Body of pancreas (tissue), 4 donors: ENCODE results near the gene MED22.

Source experiments
- POLR2A ChIP-seq, 3 donors: fragments of 450-650 bp; IDR thresholded peaks; one replicate each; pipeline ENCODE4 v1.6.1; 2016; ENCODE audit warnings: antibody characterized with exemption in 3 of 3, mild to moderate bottlenecking in 2 of 3
- TF ChIP-seq, protein P1 (sequence below), 7 experiments: fragments of 450-650 bp in 4 of 7; fragments of 200-600 bp in 3 of 7; sonication (generic) in 3 of 7; IDR thresholded peaks; one replicate each; pipeline ENCODE4 v1.5.1; 2016 to 2019; ENCODE audit warnings: antibody characterized with exemption in 7 of 7

DNA sequence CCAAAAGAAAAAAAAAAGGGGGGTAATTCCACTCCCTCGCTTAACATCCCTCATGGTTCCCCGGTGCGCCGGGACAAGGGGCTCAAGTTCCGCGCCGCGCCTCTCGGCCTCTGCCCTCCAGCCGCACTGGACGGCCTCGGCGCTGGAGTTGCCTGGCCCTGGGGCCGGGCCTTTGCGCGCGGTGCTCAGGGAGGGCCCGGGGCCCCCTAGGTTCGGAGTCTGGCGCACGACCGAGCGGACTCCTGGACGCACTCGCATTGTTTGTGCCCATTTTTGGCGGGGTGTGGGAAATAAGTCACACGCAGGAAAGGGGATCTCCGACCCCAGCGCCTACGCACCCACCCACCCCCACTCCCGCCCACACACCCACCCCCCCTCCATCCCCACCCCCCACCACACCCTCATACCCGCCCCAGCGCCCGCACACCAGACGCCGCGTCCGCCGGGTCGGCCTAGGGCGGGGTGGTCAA lies 381 bp downstream of the MED22 start:
- TF ChIP-seq, protein P1, sequence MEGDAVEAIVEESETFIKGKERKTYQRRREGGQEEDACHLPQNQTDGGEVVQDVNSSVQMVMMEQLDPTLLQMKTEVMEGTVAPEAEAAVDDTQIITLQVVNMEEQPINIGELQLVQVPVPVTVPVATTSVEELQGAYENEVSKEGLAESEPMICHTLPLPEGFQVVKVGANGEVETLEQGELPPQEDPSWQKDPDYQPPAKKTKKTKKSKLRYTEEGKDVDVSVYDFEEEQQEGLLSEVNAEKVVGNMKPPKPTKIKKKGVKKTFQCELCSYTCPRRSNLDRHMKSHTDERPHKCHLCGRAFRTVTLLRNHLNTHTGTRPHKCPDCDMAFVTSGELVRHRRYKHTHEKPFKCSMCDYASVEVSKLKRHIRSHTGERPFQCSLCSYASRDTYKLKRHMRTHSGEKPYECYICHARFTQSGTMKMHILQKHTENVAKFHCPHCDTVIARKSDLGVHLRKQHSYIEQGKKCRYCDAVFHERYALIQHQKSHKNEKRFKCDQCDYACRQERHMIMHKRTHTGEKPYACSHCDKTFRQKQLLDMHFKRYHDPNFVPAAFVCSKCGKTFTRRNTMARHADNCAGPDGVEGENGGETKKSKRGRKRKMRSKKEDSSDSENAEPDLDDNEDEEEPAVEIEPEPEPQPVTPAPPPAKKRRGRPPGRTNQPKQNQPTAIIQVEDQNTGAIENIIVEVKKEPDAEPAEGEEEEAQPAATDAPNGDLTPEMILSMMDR (IDR thresholded peaks at IDR 0.05), result no peak
- no peak for TF ChIP-seq POLR2A (IDR thresholded peaks at IDR 0.05)
